HUES64 (cell line): Measurements from ENCODE around the gene CRAMP1.

Experiments
- H3K27ac ChIP-seq: 2 replicates; pipeline ENCODE4 v1.7.0; 2013; ENCODE audit warnings: low read depth, low read length, inconsistent platforms
- H3K27me3 ChIP-seq: 2 replicates; pipeline ENCODE4 v1.6.1; 2013; ENCODE audit warnings: mild to moderate bottlenecking, low read length; ENCODE audit not compliant: insufficient read depth
- H3K36me3 ChIP-seq: 2 replicates; pipeline ENCODE4 v1.6.1; 2013; ENCODE audit warnings: mild to moderate bottlenecking, low read length; ENCODE audit not compliant: insufficient read depth
- H3K4me1 ChIP-seq: 2 replicates; pipeline ENCODE4 v1.6.1; 2013; ENCODE audit warnings: mild to moderate bottlenecking, low read length, moderate library complexity; ENCODE audit not compliant: insufficient read depth
- H3K4me3 ChIP-seq: 2 replicates; pipeline ENCODE4 v1.5.1; 2013; ENCODE audit warnings: mild to moderate bottlenecking, low read length, moderate library complexity
- H3K9ac ChIP-seq: 2 replicates; pipeline ENCODE4 v1.6.1; 2013; ENCODE audit warnings: mild to moderate bottlenecking, low read depth, low read length
- H3K9me3 ChIP-seq: 2 replicates; pipeline ENCODE4 v1.6.1; 2013; ENCODE audit warnings: low read depth, low read length; ENCODE audit not compliant: insufficient read depth
- WGBS: fragments of 150-250, 120-280 bp; methylation state at CpG from one replicate; pipeline ENCODE4 v1.1.7; 2013; ENCODE audit warnings: missing lambda C conversion rate; 5-methylcytosine and 5-hydroxymethylcytosine counted together

Gene CRAMP1

GRCh38 chr16:1659031-1659430 is 46.9 kb downstream of the CRAMP1 start:
- H3K36me3 ChIP-seq, result peaks cover 73% of the 10 kb centered on the region
- no peaks in the 10 kb centered on the region for H3K27me3 ChIP-seq
- no peak overlapping the region for H3K27ac ChIP-seq
- H3K4me3 ChIP-seq, result no peak overlapping the region
- no peaks in the 10 kb centered on the region for H3K9me3 ChIP-seq
- H3K4me1 ChIP-seq, result no peaks in the 10 kb centered on the region
- WGBS, result 96% methylated on average over 4 of the region's 5 CpGs
- no peak overlapping the region for H3K9ac ChIP-seq

- H3K4me3 ChIP-seq, result no peak overlapping the region
- no peaks in the 10 kb centered on the region for H3K27me3 ChIP-seq
- H3K9me3 ChIP-seq, result no peaks in the 10 kb centered on the region
- peaks cover 77% of the 10 kb centered on the region for H3K36me3 ChIP-seq
- 100% methylated on average over 2 of the region's 2 CpGs for WGBS
- no peak overlapping the region for H3K27ac ChIP-seq
- H3K9ac ChIP-seq, result no peak overlapping the region
- H3K4me1 ChIP-seq, result no peaks in the 10 kb centered on the region
Observed at GRCh38 chr16:1661826-1662225, 49.7 kb downstream of the CRAMP1 start.

DNA sequence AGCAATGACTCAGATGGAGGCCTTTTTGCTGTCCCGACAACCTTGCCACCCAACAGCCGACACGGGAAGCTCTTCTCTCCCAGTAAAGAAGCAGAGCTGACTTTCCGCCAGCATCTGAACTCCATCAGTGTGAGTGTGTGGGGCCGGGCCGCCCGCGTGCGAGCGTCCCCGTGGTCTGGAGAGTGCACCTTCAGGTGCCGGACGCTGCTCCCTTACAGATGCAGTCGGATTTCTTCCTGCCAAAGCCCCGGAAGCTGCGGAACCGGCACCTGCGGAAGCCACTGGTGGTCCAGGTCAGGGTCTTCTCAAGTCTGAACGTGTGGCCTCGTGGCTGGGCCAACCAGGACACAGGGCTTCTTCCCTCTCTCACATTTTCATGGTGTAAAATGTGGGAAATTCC is 50.4 kb downstream of the CRAMP1 start:
- 97% methylated on average over 20 of the region's 20 CpGs for WGBS
- Histone ChIP-seq H3K9ac (no peak overlapping the region), H3K4me3 (no peak overlapping the region), H3K4me1 (no peaks in the 10 kb centered on the region), H3K27me3 (no peaks in the 10 kb centered on the region), H3K9me3 (no peaks in the 10 kb centered on the region), H3K36me3 (peaks cover 77% of the 10 kb centered on the region), H3K27ac (no peak overlapping the region)

DNA sequence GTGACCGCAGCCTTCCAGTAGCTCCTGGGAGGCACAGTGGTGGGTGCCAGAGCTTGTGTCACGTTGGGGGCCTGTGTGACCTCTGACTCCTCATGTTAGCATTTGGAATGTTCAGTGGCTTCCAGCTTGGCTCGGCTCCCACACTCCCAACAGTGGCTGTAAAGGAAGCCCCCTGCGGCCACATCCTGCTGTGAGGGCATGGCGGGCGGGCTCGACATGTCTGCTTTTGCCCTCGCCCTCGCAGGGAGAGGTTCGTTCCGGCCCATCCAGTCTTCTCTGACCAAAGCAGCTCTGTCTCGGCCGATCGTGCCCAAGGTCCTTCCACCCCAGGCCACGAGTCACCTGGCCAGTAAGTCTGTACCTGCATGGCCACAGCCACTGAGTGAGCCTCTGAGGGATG is 53.7 kb downstream of the CRAMP1 start:
- no peaks in the 10 kb centered on the region for H3K27me3 ChIP-seq
- no peak overlapping the region for H3K4me3 ChIP-seq
- H3K36me3 ChIP-seq, result peaks cover 89% of the 10 kb centered on the region
- H3K4me1 ChIP-seq, result no peaks in the 10 kb centered on the region
- WGBS, result 93% methylated on average over 15 of the region's 15 CpGs
- H3K9me3 ChIP-seq, result no peaks in the 10 kb centered on the region
- no peak overlapping the region for H3K27ac ChIP-seq
- H3K9ac ChIP-seq, result no peak overlapping the region

DNA sequence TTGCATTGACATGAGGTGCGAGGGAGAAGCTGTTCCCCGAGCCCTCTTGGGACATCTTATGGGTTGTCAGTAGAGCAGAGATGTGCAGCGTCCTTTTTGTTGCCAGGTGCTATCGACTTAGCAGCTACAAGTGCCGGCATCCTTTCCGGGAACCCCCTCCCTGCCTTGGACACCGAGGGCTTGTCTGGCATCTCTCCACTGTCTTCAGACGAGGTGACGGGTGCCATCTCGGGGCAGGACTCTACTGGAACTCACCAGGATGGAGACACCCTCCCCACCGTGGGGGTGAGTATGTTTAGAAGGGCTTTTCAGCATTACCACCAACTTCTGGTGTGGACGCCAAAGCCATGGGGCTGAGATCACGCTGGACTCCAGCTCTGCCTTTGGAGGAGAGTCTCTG is 54.2 kb downstream of the CRAMP1 start:
- peaks cover 92% of the 10 kb centered on the region for H3K36me3 ChIP-seq
- 96% methylated on average over 13 of the region's 13 CpGs for WGBS
- H3K4me1 ChIP-seq, result no peaks in the 10 kb centered on the region
- no peak overlapping the region for H3K27ac ChIP-seq
- no peaks in the 10 kb centered on the region for H3K27me3 ChIP-seq
- H3K9ac ChIP-seq, result no peak overlapping the region
- H3K4me3 ChIP-seq, result no peak overlapping the region
- H3K9me3 ChIP-seq, result no peaks in the 10 kb centered on the region

DNA sequence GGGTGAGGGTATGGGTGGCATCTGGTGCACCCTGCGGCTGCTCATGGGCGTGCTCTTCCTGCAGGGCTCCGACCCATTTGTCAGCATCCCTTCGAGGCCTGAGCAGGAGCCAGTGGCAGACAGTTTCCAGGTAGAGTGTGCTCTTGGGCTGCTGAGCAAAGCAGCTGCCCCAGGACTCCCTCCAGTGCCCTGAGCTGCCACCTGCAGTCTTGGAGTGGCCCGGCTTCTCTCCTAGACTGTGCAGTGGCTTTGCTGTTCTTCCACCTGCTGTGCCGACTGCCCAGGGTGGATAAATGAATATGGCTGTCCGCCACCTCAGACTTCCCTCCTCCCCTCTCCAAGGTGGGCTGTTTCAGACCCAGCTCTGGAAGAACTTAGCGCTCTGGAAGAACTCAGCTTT is 55.1 kb downstream of the CRAMP1 start:
- WGBS, result 96% methylated on average over 8 of the region's 8 CpGs
- Histone ChIP-seq H3K9me3 (no peaks in the 10 kb centered on the region), H3K9ac (no peak overlapping the region), H3K27me3 (no peaks in the 10 kb centered on the region), H3K27ac (no peak overlapping the region), H3K36me3 (peaks cover 94% of the 10 kb centered on the region), H3K4me3 (no peak overlapping the region), H3K4me1 (no peaks in the 10 kb centered on the region)

DNA sequence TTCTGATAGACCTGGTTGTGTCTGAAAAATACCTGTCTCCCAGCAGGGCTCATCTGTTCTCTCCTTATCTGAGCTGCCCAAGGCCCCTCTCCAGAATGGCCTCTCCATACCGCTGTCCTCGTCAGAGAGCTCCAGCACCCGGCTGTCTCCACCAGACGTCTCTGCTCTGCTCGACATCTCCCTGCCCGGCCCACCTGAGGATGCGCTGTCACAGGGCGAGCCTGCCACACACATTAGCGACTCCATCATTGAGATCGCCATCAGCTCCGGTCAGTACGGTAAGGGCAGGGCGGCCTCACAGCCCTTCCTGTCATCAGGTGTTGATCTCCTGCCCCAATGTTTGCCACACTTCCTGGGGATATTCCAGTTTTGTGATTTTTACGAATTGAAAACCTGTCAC is 55.8 kb downstream of the CRAMP1 start:
- Histone ChIP-seq H3K36me3 (peaks cover 94% of the 10 kb centered on the region), H3K27me3 (no peaks in the 10 kb centered on the region), H3K4me1 (no peaks in the 10 kb centered on the region), H3K9ac (no peak overlapping the region), H3K27ac (no peak overlapping the region), H3K9me3 (no peaks in the 10 kb centered on the region), H3K4me3 (no peak overlapping the region)
- 96% methylated on average over 14 of the region's 14 CpGs for WGBS

GRCh38 chr16:1668612-1669319 is 56.6 kb downstream of the CRAMP1 start:
- Histone ChIP-seq H3K9me3 (no peaks in the 10 kb centered on the region), H3K4me1 (no peaks in the 10 kb centered on the region), H3K9ac (no peak overlapping the region), H3K4me3 (no peak overlapping the region), H3K36me3 (peaks cover 93% of the 10 kb centered on the region), H3K27ac (no peak overlapping the region), H3K27me3 (no peaks in the 10 kb centered on the region)
- WGBS, result 96% methylated on average over 22 of the region's 23 CpGs

- H3K36me3 ChIP-seq, result peaks cover 95% of the 10 kb centered on the region
- 91% methylated on average over 7 of the region's 7 CpGs for WGBS
Observed at GRCh38 chr16:1669698-1670097, 57.5 kb downstream of the CRAMP1 start.

DNA sequence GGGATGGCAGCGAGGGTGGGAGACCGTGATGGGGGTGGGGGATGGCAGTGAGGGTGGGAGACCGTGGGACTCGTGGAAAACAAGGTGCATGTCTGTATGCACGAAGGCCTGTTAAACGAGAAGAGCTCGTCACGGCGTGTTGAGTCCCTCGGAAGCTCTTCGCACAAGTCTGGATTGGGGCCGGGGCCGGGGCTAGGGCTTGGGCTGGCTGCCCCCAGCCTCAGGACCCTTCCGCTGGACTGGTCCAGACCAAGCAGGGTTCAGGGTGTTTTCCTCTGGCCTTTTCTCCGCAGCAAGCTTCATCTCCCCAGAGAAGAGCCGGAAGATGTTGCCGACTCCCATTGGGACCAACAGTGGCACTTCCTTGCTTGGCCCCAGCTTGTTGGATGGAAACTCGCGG is 58.2 kb downstream of the CRAMP1 start:
- peaks cover 95% of the 10 kb centered on the region for H3K36me3 ChIP-seq
- H3K9ac ChIP-seq, result no peak overlapping the region
- no peaks in the 10 kb centered on the region for H3K27me3 ChIP-seq
- no peaks in the 10 kb centered on the region for H3K4me1 ChIP-seq
- H3K4me3 ChIP-seq, result no peak overlapping the region
- 96% methylated on average over 19 of the region's 19 CpGs for WGBS
- no peaks in the 10 kb centered on the region for H3K9me3 ChIP-seq
- H3K27ac ChIP-seq, result no peak overlapping the region

More at GRCh38 chr16:1669698-1670097, 57.5 kb downstream of the CRAMP1 start:
- Histone ChIP-seq H3K27me3 (no peaks in the 10 kb centered on the region), H3K9ac (no peak overlapping the region), H3K4me1 (no peaks in the 10 kb centered on the region), H3K9me3 (no peaks in the 10 kb centered on the region), H3K4me3 (no peak overlapping the region), H3K27ac (no peak overlapping the region)

DNA sequence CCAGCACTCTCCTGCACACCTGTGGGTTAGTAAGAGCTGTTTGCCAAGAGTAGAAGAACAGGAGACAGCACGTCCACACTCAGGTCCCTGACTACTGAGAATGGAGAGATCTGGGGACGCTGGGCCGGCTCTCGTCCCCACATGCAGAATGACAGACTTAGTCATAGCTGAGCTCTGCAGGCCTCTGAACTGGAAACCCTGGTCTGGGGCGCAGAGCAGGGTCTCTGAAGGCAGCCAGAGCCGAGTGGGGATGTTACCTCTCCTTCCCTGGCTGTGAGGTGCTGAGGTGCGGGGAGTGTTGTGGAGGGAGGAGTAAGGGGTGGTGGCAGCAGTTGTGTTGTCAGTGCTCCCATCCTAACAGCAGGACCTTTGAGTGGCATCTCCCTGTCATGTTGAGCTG is 58.7 kb downstream of the CRAMP1 start:
- H3K9ac ChIP-seq, result no peak overlapping the region
- 92% methylated on average over 7 of the region's 7 CpGs for WGBS
- H3K4me1 ChIP-seq, result no peaks in the 10 kb centered on the region
- peaks cover 97% of the 10 kb centered on the region for H3K36me3 ChIP-seq
- H3K9me3 ChIP-seq, result no peaks in the 10 kb centered on the region
- H3K4me3 ChIP-seq, result no peak overlapping the region
- no peak overlapping the region for H3K27ac ChIP-seq
- no peaks in the 10 kb centered on the region for H3K27me3 ChIP-seq
